ENCODE results near the gene IGFN1. TPM values are rescaled to one million over a fixed set of nuclear protein-coding genes. Genes with fewer than 3 reads are reported as not detected.

Gene IGFN1
- polyA plus RNA-seq, 2 donors, result 0.01 to 0.02 TPM

- H3K27me3 ChIP-seq (ENCODE audit: control insufficient read depth in 1 of 2, insufficient read depth in 2 of 2, low read length in 2 of 2), result no peaks in the 10 kb centered on the region
- H3K36me3 ChIP-seq (ENCODE audit: control insufficient read depth in 2 of 2, insufficient read depth in 2 of 2, low read length in 1 of 2), result no peaks in the 10 kb centered on the region
- no peaks in the 10 kb centered on the region for H3K9me3 ChIP-seq (ENCODE audit: control insufficient read depth in 2 of 2, insufficient read depth in 1 of 2, low read depth in 1 of 2, low read length in 1 of 2)
- 45 to 59% methylated on average over 5 to 6 of the region's 6 CpGs for WGBS, 2 donors
- H3K27ac ChIP-seq (ENCODE audit: low read depth in 2 of 2, low read length in 1 of 2), result peak overlapping the region; percentile 94
- H3K4me1 ChIP-seq (ENCODE audit: control insufficient read depth in 2 of 2, insufficient read depth in 2 of 2, low read length in 1 of 2), result peaks cover 0 to 23% of the 10 kb centered on the region in 2 donors
- H3K4me3 ChIP-seq (ENCODE audit: low read depth in 1 of 2, low read length in 2 of 2), result no peak overlapping the region
Observed at GRCh38 chr1:201276891-201277290, 86.3 kb downstream of the IGFN1 start.

GRCh38 chr1:201277441-201277840, 86.8 kb downstream of the IGFN1 start:
- Histone ChIP-seq H3K27me3 (ENCODE audit: control insufficient read depth in 1 of 2, insufficient read depth in 2 of 2, low read length in 2 of 2) (no peaks in the 10 kb centered on the region), H3K4me3 (ENCODE audit: low read depth in 1 of 2, low read length in 2 of 2) (no peak overlapping the region), H3K27ac (ENCODE audit: low read depth in 2 of 2, low read length in 1 of 2) (peak overlapping the region; percentile 92 to 94), H3K9me3 (ENCODE audit: control insufficient read depth in 2 of 2, insufficient read depth in 1 of 2, low read depth in 1 of 2, low read length in 1 of 2) (no peaks in the 10 kb centered on the region), H3K4me1 (ENCODE audit: control insufficient read depth in 2 of 2, insufficient read depth in 2 of 2, low read length in 1 of 2) (peaks cover 0 to 23% of the 10 kb centered on the region in 2 donors), H3K36me3 (ENCODE audit: control insufficient read depth in 2 of 2, insufficient read depth in 2 of 2, low read length in 1 of 2) (no peaks in the 10 kb centered on the region)
- 65 to 76% methylated on average over 4 of the region's 4 CpGs for WGBS, 2 donors

Other genes with a start within 250 kb of the IGFN1 start
- gene KIF21B, start 167.1 kb upstream of the IGFN1 start, polyA plus RNA-seq, result under 1 TPM; 0.28 to 0.71 TPM
- not detected for gene CACNA1S, start 78.4 kb upstream of the IGFN1 start, polyA plus RNA-seq
- not detected for gene ASCL5, start 63.6 kb upstream of the IGFN1 start, polyA plus RNA-seq
- 10 to 100 TPM; 13.2 to 25.7 TPM for gene TMEM9, start 36.4 kb upstream of the IGFN1 start, polyA plus RNA-seq
- 100 to 1,000 TPM; 124 to 282 TPM for gene PKP1, start 92.7 kb downstream of the IGFN1 start, polyA plus RNA-seq
- 1 to 10 TPM; 7.1 to 7.5 TPM for gene TNNT2, start 186.9 kb downstream of the IGFN1 start, polyA plus RNA-seq
- 100 to 1,000 TPM; 275 to 286 TPM for gene LAD1, start 208.5 kb downstream of the IGFN1 start, polyA plus RNA-seq
- gene TNNI1, start 230.9 kb downstream of the IGFN1 start, polyA plus RNA-seq, result under 1 TPM; 0.02 to 0.14 TPM

Measured in esophagus (tissue), 2 donors.